ENCODE measurements around the gene DDIT4.
"Not testable (repeated sequence)": the region's sequence is repeated elsewhere in the genome, so short reads cannot be mapped to it uniquely, and the experiment has no call there.

DDIT4 gene

DNA sequence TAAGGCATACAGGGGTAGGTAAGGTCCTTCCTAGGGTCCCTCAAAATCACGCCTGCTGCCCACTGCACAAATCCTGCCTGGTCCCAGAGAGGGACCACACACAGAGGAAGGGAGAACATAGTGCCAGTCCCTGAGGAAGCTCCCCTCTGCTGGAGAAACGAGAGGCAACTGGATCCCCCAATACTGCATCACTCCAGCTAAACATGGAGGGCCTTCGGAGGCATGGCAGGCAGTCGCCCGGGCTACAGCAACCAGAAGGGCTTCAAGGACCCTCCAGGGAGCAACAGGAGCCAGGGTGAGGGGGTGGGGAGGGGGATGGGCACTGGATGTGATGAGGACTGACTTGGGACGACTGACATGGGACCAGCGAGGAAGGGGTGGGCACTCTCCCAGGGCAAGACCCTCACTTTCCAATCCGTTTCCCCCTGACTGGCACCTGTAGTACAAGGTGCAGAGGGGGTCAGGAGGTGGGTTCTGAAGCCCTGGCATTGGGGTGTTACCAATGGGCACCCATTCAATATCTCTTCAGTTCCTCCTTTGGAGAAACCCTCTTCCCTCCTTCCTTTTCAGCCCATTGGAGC lies 21.7 kb downstream of the DDIT4 start:
- Histone ChIP-seq H3K27me3 (ENCODE audit: insufficient read depth, low read depth) (no peaks in the 10 kb centered on the region), H4K20me1 (ENCODE audit: insufficient read depth) (no peaks in the 10 kb centered on the region), H2AFZ (ENCODE audit: low read depth) (no peak overlapping the region), H3K4me3 (IDR thresholded peaks at IDR 0.05; ENCODE audit: insufficient read depth, low read depth, low read length) (no peak overlapping the region), H3K4me1 (ENCODE audit: low read depth, poor library complexity, severe bottlenecking) (peaks cover 47% of the 10 kb centered on the region), H3K79me2 (ENCODE audit: insufficient read depth, low read depth) (no peaks in the 10 kb centered on the region), H3K27ac (no peak overlapping the region), H3K36me3 (ENCODE audit: insufficient read depth) (no peaks in the 10 kb centered on the region), H3K9ac (no peak overlapping the region), H3K4me2 (peak overlapping the region; percentile 7; the same call in 1 of the 2 replicates)
- TF ChIP-seq, protein P1, sequence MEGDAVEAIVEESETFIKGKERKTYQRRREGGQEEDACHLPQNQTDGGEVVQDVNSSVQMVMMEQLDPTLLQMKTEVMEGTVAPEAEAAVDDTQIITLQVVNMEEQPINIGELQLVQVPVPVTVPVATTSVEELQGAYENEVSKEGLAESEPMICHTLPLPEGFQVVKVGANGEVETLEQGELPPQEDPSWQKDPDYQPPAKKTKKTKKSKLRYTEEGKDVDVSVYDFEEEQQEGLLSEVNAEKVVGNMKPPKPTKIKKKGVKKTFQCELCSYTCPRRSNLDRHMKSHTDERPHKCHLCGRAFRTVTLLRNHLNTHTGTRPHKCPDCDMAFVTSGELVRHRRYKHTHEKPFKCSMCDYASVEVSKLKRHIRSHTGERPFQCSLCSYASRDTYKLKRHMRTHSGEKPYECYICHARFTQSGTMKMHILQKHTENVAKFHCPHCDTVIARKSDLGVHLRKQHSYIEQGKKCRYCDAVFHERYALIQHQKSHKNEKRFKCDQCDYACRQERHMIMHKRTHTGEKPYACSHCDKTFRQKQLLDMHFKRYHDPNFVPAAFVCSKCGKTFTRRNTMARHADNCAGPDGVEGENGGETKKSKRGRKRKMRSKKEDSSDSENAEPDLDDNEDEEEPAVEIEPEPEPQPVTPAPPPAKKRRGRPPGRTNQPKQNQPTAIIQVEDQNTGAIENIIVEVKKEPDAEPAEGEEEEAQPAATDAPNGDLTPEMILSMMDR (conservative IDR thresholded peaks at IDR 0.05; ENCODE audit: low read depth, low read length): no peak

GRCh38 chr10:72296829-72297280 lies 23.1 kb downstream of the DDIT4 start:
- not testable (repeated sequence) for H2AFZ ChIP-seq (ENCODE audit: low read depth); H3K36me3 ChIP-seq (ENCODE audit: insufficient read depth); H3K4me3 ChIP-seq (IDR thresholded peaks at IDR 0.05; ENCODE audit: insufficient read depth, low read depth, low read length); H3K79me2 ChIP-seq (ENCODE audit: insufficient read depth, low read depth); H3K27me3 ChIP-seq (ENCODE audit: insufficient read depth, low read depth); H4K20me1 ChIP-seq (ENCODE audit: insufficient read depth)
- H3K4me2 ChIP-seq: peak overlapping the region; percentile 17; the same call in 1 of the 2 replicates
- H3K9ac ChIP-seq: peak overlapping the region; percentile 95
- H3K4me1 ChIP-seq (ENCODE audit: low read depth, poor library complexity, severe bottlenecking): peaks cover 41% of the 10 kb centered on the region
- peak overlapping the region; percentile 86 for H3K27ac ChIP-seq

DNA sequence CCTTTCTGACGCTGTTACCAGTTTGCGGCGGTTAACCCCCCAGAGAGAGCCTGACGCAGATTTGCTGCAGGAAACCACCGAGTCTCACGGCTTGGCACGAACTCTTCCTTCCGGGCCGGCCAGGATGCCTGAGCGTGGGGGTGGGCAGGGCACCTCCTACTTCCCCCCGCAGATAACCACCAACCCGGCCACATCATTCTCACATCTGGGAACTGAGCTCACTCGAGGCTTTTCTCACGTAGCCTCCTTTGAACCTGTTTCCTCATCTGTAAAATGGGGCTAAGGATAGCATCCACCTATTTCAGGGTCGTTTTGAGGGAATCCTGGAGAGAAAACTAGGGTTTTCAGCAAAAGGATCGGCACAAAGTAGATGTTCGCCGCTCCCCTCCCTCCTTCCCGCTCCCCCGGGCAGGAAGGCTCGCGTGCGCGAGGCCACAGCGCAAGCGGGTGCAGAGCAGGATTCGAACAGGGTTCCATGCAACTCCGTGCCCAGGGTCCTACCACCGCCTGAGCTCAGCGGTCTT lies 23.6 kb downstream of the DDIT4 start:
- H3K27ac ChIP-seq: peak overlapping the region; percentile 86
- peak overlapping the region; percentile 95 for H3K9ac ChIP-seq
- H2AFZ ChIP-seq (ENCODE audit: low read depth): 0 out of 2 replicates have a peak overlapping the region, but pooled peaks have one; percentile 44
- H3K4me1 ChIP-seq (ENCODE audit: low read depth, poor library complexity, severe bottlenecking): peaks cover 37% of the 10 kb centered on the region
- H4K20me1 ChIP-seq (ENCODE audit: insufficient read depth): no peaks in the 10 kb centered on the region
- H3K4me3 ChIP-seq (IDR thresholded peaks at IDR 0.05; ENCODE audit: insufficient read depth, low read depth, low read length): no peak overlapping the region
- peak overlapping the region; percentile 63 for H3K4me2 ChIP-seq
- TF ChIP-seq, protein P1 (conservative IDR thresholded peaks at IDR 0.05; ENCODE audit: low read depth, low read length): no peak
- no peaks in the 10 kb centered on the region for H3K36me3 ChIP-seq (ENCODE audit: insufficient read depth)
- no peaks in the 10 kb centered on the region for H3K27me3 ChIP-seq (ENCODE audit: insufficient read depth, low read depth)
- no peaks in the 10 kb centered on the region for H3K79me2 ChIP-seq (ENCODE audit: insufficient read depth, low read depth)

DNA sequence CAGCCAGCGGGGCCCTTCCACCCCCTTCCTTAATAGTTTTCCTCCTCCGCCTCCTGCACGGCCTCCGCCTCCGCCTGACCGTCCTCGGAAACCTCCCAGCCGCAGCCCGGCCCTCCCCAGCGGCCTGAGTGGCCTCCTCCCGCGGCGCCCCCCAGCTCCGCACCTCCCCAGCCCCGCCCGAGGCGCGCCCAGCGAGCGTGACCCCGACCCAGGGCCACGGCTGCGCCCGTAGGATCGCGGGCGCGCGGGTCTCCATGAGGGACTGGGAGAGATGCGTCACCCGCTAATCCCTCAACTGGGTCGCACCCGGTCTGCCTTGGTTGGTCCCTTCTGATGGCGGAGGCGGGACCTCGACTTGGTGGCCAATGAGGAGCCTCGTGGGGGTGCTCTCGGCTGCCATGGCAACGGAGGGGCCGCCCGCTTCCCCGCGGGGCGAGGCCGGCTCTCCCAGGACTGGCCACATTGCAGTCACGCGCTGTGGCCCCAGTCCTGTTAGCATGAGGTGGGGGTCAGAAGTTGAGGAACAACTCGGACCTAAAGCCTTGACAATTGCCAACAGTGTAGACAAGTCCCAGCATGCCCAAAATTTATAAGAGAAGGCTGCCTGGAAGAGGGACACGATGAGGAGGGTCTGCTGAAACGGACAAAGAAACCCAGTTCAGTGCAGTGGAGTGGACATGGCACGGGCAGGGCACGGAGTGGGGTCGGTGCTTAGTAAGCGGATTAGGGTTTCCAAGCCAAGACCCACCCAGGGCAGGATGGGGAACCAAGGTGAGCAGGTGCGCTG lies 24.3 kb downstream of the DDIT4 start:
- Histone ChIP-seq H3K79me2 (ENCODE audit: insufficient read depth, low read depth) (no peaks in the 10 kb centered on the region), H3K27ac (peak overlapping the region; percentile 86), H2AFZ (ENCODE audit: low read depth) (peak overlapping the region; percentile 44; the same call in 1 of the 2 replicates), H3K9ac (peak overlapping the region; percentile 95), H3K27me3 (ENCODE audit: insufficient read depth, low read depth) (no peaks in the 10 kb centered on the region), H3K4me3 (IDR thresholded peaks at IDR 0.05; ENCODE audit: insufficient read depth, low read depth, low read length) (no peak overlapping the region), H3K4me2 (peak overlapping the region; percentile 63), H3K36me3 (ENCODE audit: insufficient read depth) (no peaks in the 10 kb centered on the region), H4K20me1 (ENCODE audit: insufficient read depth) (no peaks in the 10 kb centered on the region), H3K4me1 (ENCODE audit: low read depth, poor library complexity, severe bottlenecking) (peaks cover 35% of the 10 kb centered on the region)
- TF ChIP-seq, protein P1 (conservative IDR thresholded peaks at IDR 0.05; ENCODE audit: low read depth, low read length): no peak
